H1 (cell line): ENCODE results near the gene FADD. TPM values are rescaled to one million over a fixed set of nuclear protein-coding genes. Genes with fewer than 3 reads are reported as not detected.
A peak's percentile ranks its signal among the peaks of the same experiment; 100 is the strongest.

Experiments
- CTCF ChIA-PET: fragments of 300-600 bp; sonication (Branson Sonifier 250); formaldehyde crosslinking; loops from one replicate; lab custom pipeline; 2021; ENCODE audit not compliant: partially characterized antibody; lab: Charles Lee
- POLR2A ChIA-PET: fragments of 300-600 bp; sonication (Branson Sonifier 250); formaldehyde crosslinking; loops from one replicate; lab custom pipeline; 2021; ENCODE audit warnings: inconsistent platforms; ENCODE audit not compliant: partially characterized antibody; lab: Charles Lee
- DNase-seq, 2 experiments: peaks; one replicate each; pipeline versions ENCODE4 v3.0.0 to v3.0.0-alpha.2; 2010 to 2022; ENCODE audit warnings: low spot score in 2 of 2, low read depth in 1 of 2, mixed read lengths in 1 of 2
- FAIRE-seq: peaks from 2 replicates; lab custom pipeline; 2011; peaks lifted over from hg19 to GRCh38; lab: Jason Lieb, UNC
- H2AFZ ChIP-seq: 2 replicates; pipeline ENCODE4 v1.8.1; 2012; ENCODE audit warnings: low read length, inconsistent platforms
- H2AK5ac ChIP-seq: 2 replicates; pipeline ENCODE4 v1.6.1; 2013; ENCODE audit warnings: low read depth, low read length
- H2BK120ac ChIP-seq: replicated peaks from 2 replicates; pipeline ENCODE3; 2013; ENCODE audit warnings: low read depth, low read length, inconsistent platforms
- H2BK12ac ChIP-seq: 2 replicates; pipeline ENCODE4 v1.6.1; 2013; ENCODE audit warnings: low read depth, low read length
- H2BK15ac ChIP-seq: 2 replicates; pipeline ENCODE4 v1.6.1; 2013; ENCODE audit warnings: low read length
- H2BK20ac ChIP-seq: 2 replicates; pipeline ENCODE4 v1.6.1; 2013; ENCODE audit warnings: low read length
- H2BK5ac ChIP-seq: 2 replicates; pipeline ENCODE4 v1.6.1; 2013; ENCODE audit warnings: low read depth, low read length
- H3K14ac ChIP-seq: 2 replicates; pipeline ENCODE4 v1.6.1; 2013; ENCODE audit warnings: inconsistent platforms; ENCODE audit not compliant: insufficient read length
- H3K18ac ChIP-seq: 2 replicates; pipeline ENCODE4 v1.6.1; 2013; ENCODE audit warnings: low read length; ENCODE audit errors: extremely low read depth
- H3K23ac ChIP-seq: 2 replicates; pipeline ENCODE4 v1.6.1; 2013; ENCODE audit warnings: inconsistent platforms; ENCODE audit not compliant: insufficient read length
- H3K23me2 ChIP-seq: 2 replicates; pipeline ENCODE4 v1.6.1; 2013; ENCODE audit warnings: low read depth, low read length
- H3K27ac ChIP-seq: 2 replicates; pipeline ENCODE4 v1.6.1; 2011; ENCODE audit warnings: low read depth, low read length, inconsistent platforms
- H3K27me3 ChIP-seq, 4 experiments: replicated peaks in 1 of 4; 1 replicate in 1 of 4; 2 replicates in 3 of 4; pipeline versions ENCODE4 v1.6.1 to v1.8.1; 2011 to 2013; ENCODE audit warnings: low read length in 3 of 4, mild to moderate bottlenecking in 3 of 4, inconsistent platforms in 2 of 4, mixed read lengths in 2 of 4, moderate library complexity in 1 of 4; ENCODE audit not compliant: control insufficient read depth in 3 of 4, insufficient read depth in 3 of 4; ENCODE audit errors: extremely low read depth in 1 of 4
- H3K36me3 ChIP-seq, 4 experiments: 2 replicates each; pipeline versions ENCODE4 v1.6.1 to v1.8.1; 2011 to 2013; ENCODE audit warnings: mild to moderate bottlenecking in 4 of 4, low read length in 3 of 4, moderate library complexity in 2 of 4, control low read depth in 1 of 4, inconsistent platforms in 1 of 4; ENCODE audit not compliant: insufficient read depth in 4 of 4, control insufficient read depth in 2 of 4
- H3K4ac ChIP-seq: replicated peaks from 2 replicates; pipeline ENCODE3; 2013; ENCODE audit warnings: low read length, low read depth, mixed read lengths, inconsistent platforms; ENCODE audit not compliant: insufficient read length
- H3K4me1 ChIP-seq, 4 experiments: replicated peaks in 1 of 4; 1 replicate in 1 of 4; 2 replicates in 3 of 4; pipeline versions ENCODE4 v1.6.1 to v1.8.1; 2011 to 2013; ENCODE audit warnings: low read length in 3 of 4, inconsistent platforms in 2 of 4, mixed read lengths in 1 of 4; ENCODE audit not compliant: insufficient read depth in 4 of 4, control insufficient read depth in 3 of 4
- H3K4me2 ChIP-seq, 2 experiments: 2 replicates each; pipeline versions ENCODE4 v1.6.1 to v1.8.1; 2011 to 2013; ENCODE audit warnings: low read depth in 2 of 2, low read length in 2 of 2, control low read depth in 1 of 2, inconsistent platforms in 1 of 2, mild to moderate bottlenecking in 1 of 2; ENCODE audit not compliant: insufficient read depth in 1 of 2
- H3K4me3 ChIP-seq, 4 experiments: fragments of 200-600, 300-600 bp in 1 of 4; sonication (generic), shearing (Covaris generic), sonication (Bioruptor Twin) in 1 of 4; 2 replicates each; pipeline versions ENCODE4 v1.5.1 to v1.8.1; 2011 to 2016; ENCODE audit warnings: low read length in 4 of 4, low read depth in 3 of 4, control low read depth in 2 of 4, inconsistent platforms in 2 of 4, mild to moderate bottlenecking in 2 of 4, mixed read lengths in 1 of 4, moderate library complexity in 1 of 4; ENCODE audit not compliant: insufficient read depth in 2 of 4; ENCODE audit errors: extremely low read depth in 1 of 4
- H3K56ac ChIP-seq: replicated peaks from 2 replicates; pipeline ENCODE3; 2013; ENCODE audit warnings: low read depth, mild to moderate bottlenecking, mixed read lengths, low read length, inconsistent platforms; ENCODE audit not compliant: insufficient read length
- H3K79me1 ChIP-seq: 2 replicates; pipeline ENCODE4 v1.6.1; 2013; ENCODE audit warnings: low read depth, low read length, control low read depth
- H3K79me2 ChIP-seq, 2 experiments: 2 replicates each; pipeline versions ENCODE4 v1.6.1 to v1.8.1; 2012 to 2013; ENCODE audit warnings: low read length in 2 of 2, mild to moderate bottlenecking in 2 of 2, inconsistent platforms in 1 of 2; ENCODE audit not compliant: insufficient read depth in 2 of 2, control insufficient read depth in 1 of 2
- H3K9ac ChIP-seq, 4 experiments: replicated peaks in 1 of 4; 1 replicate in 1 of 4; 2 replicates in 3 of 4; pipeline versions ENCODE4 v1.6.1 to v1.8.1; 2011 to 2013; ENCODE audit warnings: low read depth in 3 of 4, low read length in 3 of 4, control low read depth in 2 of 4, mild to moderate bottlenecking in 2 of 4, moderate library complexity in 2 of 4, inconsistent platforms in 1 of 4; ENCODE audit errors: extremely low read depth in 1 of 4
- H3K9me3 ChIP-seq, 2 experiments: 2 replicates each; pipeline versions ENCODE4 v1.6.1 to v1.8.1; 2012 to 2013; ENCODE audit warnings: mild to moderate bottlenecking in 2 of 2, moderate library complexity in 2 of 2, control low read depth in 1 of 2, inconsistent platforms in 1 of 2, low read depth in 1 of 2, low read length in 1 of 2, mixed read lengths in 1 of 2; ENCODE audit not compliant: insufficient read depth in 2 of 2
- H4K20me1 ChIP-seq, 2 experiments: replicated peaks in 1 of 2; 2 replicates each; pipeline versions ENCODE3 to v1.8.1; 2011 to 2013; ENCODE audit warnings: inconsistent platforms in 2 of 2, low read length in 2 of 2, mild to moderate bottlenecking in 1 of 2; ENCODE audit not compliant: insufficient read depth in 2 of 2, control insufficient read depth in 1 of 2
- H4K5ac ChIP-seq: 2 replicates; pipeline ENCODE4 v1.6.1; 2013; ENCODE audit warnings: low read length, low read depth, mixed read lengths, inconsistent platforms; ENCODE audit not compliant: insufficient read length
- H4K8ac ChIP-seq: 2 replicates; pipeline ENCODE4 v1.8.0; 2013; ENCODE audit warnings: mild to moderate bottlenecking, moderate library complexity, low read length, inconsistent platforms; ENCODE audit not compliant: insufficient read depth; ENCODE audit errors: extremely low read depth
- H4K91ac ChIP-seq: replicated peaks from 2 replicates; pipeline ENCODE3; 2013; ENCODE audit warnings: low read length, mixed read lengths, inconsistent platforms; ENCODE audit not compliant: insufficient read length
- EGR1 ChIP-seq: IDR thresholded peaks from 2 replicates; pipeline ENCODE4 v1.6.1; 2011; ENCODE audit warnings: low read depth, low read length, borderline replicate concordance
- KDM1A ChIP-seq: fragments of 200-600, 300-600 bp; sonication (generic); IDR thresholded peaks from 2 replicates; pipeline ENCODE4 v1.7.1; 2016; ENCODE audit warnings: mild to moderate bottlenecking, low read length, borderline replicate concordance
- RFX5 ChIP-seq: IDR thresholded peaks from 2 replicates; pipeline ENCODE4 v1.6.1; 2011; ENCODE audit warnings: low read depth, low read length, improper control_type of control experiment, borderline replicate concordance
- WGBS, 2 experiments: shearing (Covaris generic) in 1 of 2; methylation state at CpG; one replicate each; pipeline versions ENCODE4 v1.1.6 to v1.1.7; 2013 to 2015; ENCODE audit warnings: low lambda C conversion rate in 2 of 2, mixed read lengths in 2 of 2, inconsistent platforms in 1 of 2, low coverage in 1 of 2, missing lambda C conversion rate in 1 of 2; ENCODE audit not compliant: insufficient replicate concordance in 2 of 2, insufficient coverage in 1 of 2, insufficient read length in 1 of 2; ENCODE audit errors: extremely low coverage in 1 of 2, missing lambda C conversion rate in 1 of 2; 5-methylcytosine and 5-hydroxymethylcytosine counted together
- polyA plus RNA-seq, 7 experiments: library from polyadenylated mRNA; depleted of rRNA in 3 of 7; stranded (reverse) in 5 of 7; unstranded in 2 of 7; fragments of >200 nt in 5 of 7; fragments of 200-250 nt in 2 of 7; gene quantifications; 1 replicate in 5 of 7; 2 replicates in 1 of 7; 4 replicates in 1 of 7; pipeline versions ENCODE4 v1.2.1 to v1.2.3, GENCODE V29; 2011 to 2013; ENCODE audit warnings: missing spikeins in 2 of 7, mixed read lengths in 2 of 7
- total RNA-seq: library from RNA; stranded (reverse); fragmentation: NEBNext Ultra II Directional; extraction: Animal tissue kit (Norgen Biotek cat#: 25700); gene quantifications from 2 replicates; pipeline ENCODE4 v1.2.1, GENCODE V29; 2021

Gene FADD
- total and polyA plus RNA-seq, 2 of the 8 experiments (the other 6 are each of a cell fraction or from before 2014, with no cell fraction given), result 29.0 to 43.9 TPM

GRCh38 chr11:70233962-70234361, 30.9 kb downstream of the FADD start:
- no peak overlapping the region for H3K56ac ChIP-seq
- H2BK120ac ChIP-seq, result no peak overlapping the region
- no peak overlapping the region for H3K9ac ChIP-seq
- H3K23me2 ChIP-seq, result no peaks in the 10 kb centered on the region
- H3K79me1 ChIP-seq, result no peaks in the 10 kb centered on the region; the same call in 1 of the 2 replicates
- no peaks in the 10 kb centered on the region for H3K79me2 ChIP-seq
- H3K36me3 ChIP-seq, result no peaks in the 10 kb centered on the region
- no peak overlapping the region for H4K91ac ChIP-seq
- no peak overlapping the region for H2BK15ac ChIP-seq
- FAIRE-seq (no peak), DNase-seq (no peak)
- WGBS, 2 experiments, result 87% methylated on average over 9 of the region's 9 CpGs; no CpG with 5 or more reads in 1 of the 2 experiments
- POLR2A ChIA-PET, result no interaction called here
- H4K5ac ChIP-seq, result no peak overlapping the region
- CTCF ChIA-PET, result interaction anchor here (1.5 kb wide), 1 partner anchor 9 kb away, joined by 3 read pairs; no protein-coding TSS in a partner anchor
- no peaks in the 10 kb centered on the region; a peak in 1 of 7 replicates for H3K4me1 ChIP-seq
- no peak overlapping the region for H3K4me3 ChIP-seq
- peak; percentile 42; the same call in 1 of the 2 replicates for TF ChIP-seq KDM1A
- no peak for TF ChIP-seq EGR1
- no peak for TF ChIP-seq RFX5
- TF ChIP-seq, all 59 proteins: peak for 1
- Histone ChIP-seq H2BK20ac (0 out of 2 replicates have a peak overlapping the region, but pooled peaks have one; percentile 27), H3K9me3 (no peaks in the 10 kb centered on the region), H4K8ac (no peak overlapping the region; the same call in 1 of the 2 replicates), H2BK12ac (no peak overlapping the region), H3K27ac (no peak overlapping the region), H2BK5ac (no peak overlapping the region), H3K23ac (no peak overlapping the region), H2AFZ (no peak overlapping the region), H3K14ac (no peak overlapping the region), H3K4ac (no peak overlapping the region), H3K18ac (no peak overlapping the region; the same call in 1 of the 2 replicates), H3K27me3 (no peaks in the 10 kb centered on the region), H3K4me2 (no peak overlapping the region), H2AK5ac (no peak overlapping the region), H4K20me1 (no peaks in the 10 kb centered on the region)
